SH-SY5Y (cell line): ENCODE results near the gene CDC34.

Experiments
- GATA2 ChIP-seq: IDR thresholded peaks from 2 replicates; pipeline ENCODE4 v1.6.1; 2011; ENCODE audit warnings: mild to moderate bottlenecking, low read depth, low read length
- GATA3 ChIP-seq: IDR thresholded peaks from 2 replicates; pipeline ENCODE4 v1.6.1; 2011; ENCODE audit warnings: low read depth, mild to moderate bottlenecking, low read length, moderate library complexity

DNA sequence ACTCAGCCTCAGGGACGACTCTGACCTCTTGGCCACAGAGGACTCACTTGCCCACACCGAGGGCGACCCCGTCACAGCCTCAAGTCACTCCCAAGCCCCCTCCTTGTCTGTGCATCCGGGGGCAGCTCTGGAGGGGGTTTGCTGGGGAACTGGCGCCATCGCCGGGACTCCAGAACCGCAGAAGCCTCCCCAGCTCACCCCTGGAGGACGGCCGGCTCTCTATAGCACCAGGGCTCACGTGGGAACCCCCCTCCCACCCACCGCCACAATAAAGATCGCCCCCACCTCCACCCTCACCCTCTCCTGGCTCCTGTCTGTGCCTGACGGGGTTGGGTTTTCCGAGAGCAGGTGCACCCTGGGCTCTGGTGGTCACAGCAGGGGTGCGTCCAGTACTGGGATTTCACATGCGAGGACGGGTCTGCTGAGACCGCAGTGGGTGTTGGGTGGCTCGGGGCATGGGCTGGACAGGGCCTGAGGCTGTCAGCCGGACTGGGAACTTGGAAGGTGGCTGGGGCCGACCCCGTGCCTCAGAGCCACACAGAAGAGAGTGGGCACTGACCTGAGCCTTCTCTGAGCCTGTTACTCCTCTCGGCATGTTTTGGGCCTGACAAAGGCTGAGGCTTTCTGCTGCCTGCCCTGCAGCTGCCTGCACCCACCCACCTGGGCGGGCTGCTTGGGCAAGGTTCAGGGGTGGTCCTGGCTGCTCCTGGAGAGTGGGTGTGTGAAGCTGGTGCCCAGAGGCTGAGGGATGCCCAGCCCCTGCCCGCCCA, 51.8 kb downstream of the CDC34 start:
- no peak for TF ChIP-seq GATA3
- no peak for TF ChIP-seq GATA2
